ENCODE results near the gene CMIP.

The CMIP gene

DNA sequence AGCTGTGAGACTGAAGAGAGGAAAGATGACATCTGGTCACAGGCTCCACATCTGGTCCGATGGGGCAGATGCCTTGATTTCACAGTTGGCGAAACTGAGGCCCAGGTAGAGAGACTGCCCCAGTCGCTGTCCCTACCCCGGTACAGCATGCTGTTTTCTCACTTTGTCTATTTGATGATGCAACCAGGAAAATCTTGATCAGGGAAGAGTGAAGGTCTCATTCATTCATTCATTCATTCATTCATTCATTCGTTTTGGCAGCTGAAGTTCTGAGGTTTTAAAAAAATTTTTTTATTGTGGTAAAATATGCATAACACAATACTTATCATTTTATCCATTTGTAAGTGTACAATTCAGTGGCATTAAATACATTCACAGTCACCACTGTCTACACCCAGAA, 19.7 kb downstream of the CMIP start:
- no peak overlapping the region for H3K4me3 ChIP-seq (ENCODE audit: low read length, poor library complexity, severe bottlenecking)
- no peaks in the 10 kb centered on the region for H3K9me3 ChIP-seq (ENCODE audit: insufficient read depth, low read depth, low read length)
- H3F3A ChIP-seq (ENCODE audit: low read depth), result 0 out of 2 replicates have a peak, but pooled peaks cover 2% of the 10 kb centered on the region
- H3K9me2 ChIP-seq (replicated peaks; ENCODE audit: low read depth, low read length), result no peaks in the 10 kb centered on the region
- TF ChIP-seq EZH2phosphoT487 (IDR thresholded peaks at IDR 0.05; ENCODE audit: borderline replicate concordance), result no peak
- TF ChIP-seq, protein P1, sequence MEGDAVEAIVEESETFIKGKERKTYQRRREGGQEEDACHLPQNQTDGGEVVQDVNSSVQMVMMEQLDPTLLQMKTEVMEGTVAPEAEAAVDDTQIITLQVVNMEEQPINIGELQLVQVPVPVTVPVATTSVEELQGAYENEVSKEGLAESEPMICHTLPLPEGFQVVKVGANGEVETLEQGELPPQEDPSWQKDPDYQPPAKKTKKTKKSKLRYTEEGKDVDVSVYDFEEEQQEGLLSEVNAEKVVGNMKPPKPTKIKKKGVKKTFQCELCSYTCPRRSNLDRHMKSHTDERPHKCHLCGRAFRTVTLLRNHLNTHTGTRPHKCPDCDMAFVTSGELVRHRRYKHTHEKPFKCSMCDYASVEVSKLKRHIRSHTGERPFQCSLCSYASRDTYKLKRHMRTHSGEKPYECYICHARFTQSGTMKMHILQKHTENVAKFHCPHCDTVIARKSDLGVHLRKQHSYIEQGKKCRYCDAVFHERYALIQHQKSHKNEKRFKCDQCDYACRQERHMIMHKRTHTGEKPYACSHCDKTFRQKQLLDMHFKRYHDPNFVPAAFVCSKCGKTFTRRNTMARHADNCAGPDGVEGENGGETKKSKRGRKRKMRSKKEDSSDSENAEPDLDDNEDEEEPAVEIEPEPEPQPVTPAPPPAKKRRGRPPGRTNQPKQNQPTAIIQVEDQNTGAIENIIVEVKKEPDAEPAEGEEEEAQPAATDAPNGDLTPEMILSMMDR (conservative IDR thresholded peaks at IDR 0.05; ENCODE audit: low read length), result no peak
- H3K4me1 ChIP-seq (ENCODE audit: insufficient read depth, low read length, poor library complexity, severe bottlenecking), result peaks cover 26% of the 10 kb centered on the region
- peaks cover 13% of the 10 kb centered on the region for H4K20me1 ChIP-seq (ENCODE audit: insufficient read depth, low read length, poor library complexity, severe bottlenecking)
- H2AFZ ChIP-seq (ENCODE audit: low read length), result no peak overlapping the region
- peaks cover 98% of the 10 kb centered on the region for H3K79me2 ChIP-seq (ENCODE audit: insufficient read depth, low read length)
- H3K4me2 ChIP-seq (ENCODE audit: low read depth, low read length, poor library complexity, severe bottlenecking), result no peak overlapping the region
- no peak overlapping the region for H3K9ac ChIP-seq (ENCODE audit: low read depth, low read length, poor library complexity, severe bottlenecking)
- H3K36me3 ChIP-seq (ENCODE audit: insufficient read depth, low read length), result no peaks in the 10 kb centered on the region
- H3K27me3 ChIP-seq (ENCODE audit: insufficient read depth, low read length, poor library complexity, severe bottlenecking), result no peaks in the 10 kb centered on the region

GRCh38 chr16:81465375-81465943, 20.9 kb downstream of the CMIP start:
- Histone ChIP-seq H2AFZ (ENCODE audit: low read length) (no peak overlapping the region), H3K79me2 (ENCODE audit: insufficient read depth, low read length) (peaks cover 88% of the 10 kb centered on the region), H4K20me1 (ENCODE audit: insufficient read depth, low read length, poor library complexity, severe bottlenecking) (peaks cover 18% of the 10 kb centered on the region), H3K27me3 (ENCODE audit: insufficient read depth, low read length, poor library complexity, severe bottlenecking) (no peaks in the 10 kb centered on the region), H3K9me2 (replicated peaks; ENCODE audit: low read depth, low read length) (no peaks in the 10 kb centered on the region), H3K4me2 (ENCODE audit: low read depth, low read length, poor library complexity, severe bottlenecking) (no peak overlapping the region), H3K36me3 (ENCODE audit: insufficient read depth, low read length) (no peaks in the 10 kb centered on the region), H3F3A (ENCODE audit: low read depth) (peaks cover 11% of the 10 kb centered on the region; the same call in 1 of the 2 replicates), H3K9me3 (ENCODE audit: insufficient read depth, low read depth, low read length) (no peaks in the 10 kb centered on the region), H3K9ac (ENCODE audit: low read depth, low read length, poor library complexity, severe bottlenecking) (no peak overlapping the region), H3K4me3 (ENCODE audit: low read length, poor library complexity, severe bottlenecking) (no peak overlapping the region), H3K4me1 (ENCODE audit: insufficient read depth, low read length, poor library complexity, severe bottlenecking) (peaks cover 35% of the 10 kb centered on the region)
- TF ChIP-seq EZH2phosphoT487 (IDR thresholded peaks at IDR 0.05; ENCODE audit: borderline replicate concordance), result no peak
- TF ChIP-seq, protein P1 (conservative IDR thresholded peaks at IDR 0.05; ENCODE audit: low read length), result no peak

- H4K20me1 ChIP-seq (ENCODE audit: insufficient read depth, low read length, poor library complexity, severe bottlenecking), result peaks cover 19% of the 10 kb centered on the region
- H3K9me3 ChIP-seq (ENCODE audit: insufficient read depth, low read depth, low read length), result no peaks in the 10 kb centered on the region
- no peak overlapping the region for H2AFZ ChIP-seq (ENCODE audit: low read length)
- no peak overlapping the region for H3K9ac ChIP-seq (ENCODE audit: low read depth, low read length, poor library complexity, severe bottlenecking)
- no peak overlapping the region for H3K4me2 ChIP-seq (ENCODE audit: low read depth, low read length, poor library complexity, severe bottlenecking)
- H3K4me1 ChIP-seq (ENCODE audit: insufficient read depth, low read length, poor library complexity, severe bottlenecking), result peaks cover 39% of the 10 kb centered on the region
- H3K9me2 ChIP-seq (replicated peaks; ENCODE audit: low read depth, low read length), result no peaks in the 10 kb centered on the region
- peaks cover 5% of the 10 kb centered on the region; the same call in 1 of the 2 replicates for H3K36me3 ChIP-seq (ENCODE audit: insufficient read depth, low read length)
- H3K4me3 ChIP-seq (ENCODE audit: low read length, poor library complexity, severe bottlenecking), result no peak overlapping the region
- H3K79me2 ChIP-seq (ENCODE audit: insufficient read depth, low read length), result peaks cover 86% of the 10 kb centered on the region
- TF ChIP-seq, protein P1 (conservative IDR thresholded peaks at IDR 0.05; ENCODE audit: low read length), result no peak
- no peak for TF ChIP-seq EZH2phosphoT487 (IDR thresholded peaks at IDR 0.05; ENCODE audit: borderline replicate concordance)
- H3F3A ChIP-seq (ENCODE audit: low read depth), result peaks cover 15% of the 10 kb centered on the region; the same call in 1 of the 2 replicates
- no peaks in the 10 kb centered on the region for H3K27me3 ChIP-seq (ENCODE audit: insufficient read depth, low read length, poor library complexity, severe bottlenecking)
Observed at GRCh38 chr16:81466356-81466980, 21.9 kb downstream of the CMIP start.

All from Loucy (cell line).